CD4-positive, alpha-beta T cell (primary cell): ENCODE measurements around the gene ADAMTS3. TPM values are rescaled to one million over a fixed set of nuclear protein-coding genes. Genes with fewer than 3 reads are reported as not detected.

ENCODE experiments used
- ATAC-seq: fragments of 200-7000 bp; cut with Tn5 transposase; one replicate; pipeline ENCODE4 v1.10.0; 2022; ENCODE audit warnings: mild to moderate bottlenecking; ENCODE audit not compliant: poor library complexity
- CTCF ChIA-PET: fragments of 350-600 bp; sonication (Branson Sonifier 250); formaldehyde crosslinking; loops from one replicate; lab custom pipeline; 2021; ENCODE audit warnings: antibody characterized with exemption, inconsistent platforms; lab: Charles Lee
- POLR2A ChIA-PET: fragments of 350-600 bp; sonication (Branson Sonifier 250); formaldehyde crosslinking; loops from one replicate; lab custom pipeline; 2021; ENCODE audit warnings: antibody characterized with exemption, inconsistent platforms; lab: Charles Lee
- DNase-seq, 14 experiments: peaks; one replicate each; pipeline ENCODE4 v3.0.0-alpha.2; 2013 to 2020; ENCODE audit warnings: mixed read lengths in 2 of 14
- H3K27ac ChIP-seq, 2 donors: one replicate each; pipeline versions ENCODE4 v1.5.1 to v1.7.0; 2013; ENCODE audit warnings: low read length in 2 of 2, low read depth in 1 of 2, mild to moderate bottlenecking in 1 of 2
- H3K27me3 ChIP-seq, 2 experiments: 1 replicate in 1 of 2; 2 replicates in 1 of 2; pipeline versions ENCODE4 v1.6.1 to v1.7.0; 2013; ENCODE audit warnings: low read length in 2 of 2, control low read depth in 1 of 2, mild to moderate bottlenecking in 1 of 2, moderate library complexity in 1 of 2; ENCODE audit not compliant: insufficient read depth in 2 of 2, control insufficient read depth in 1 of 2
- H3K36me3 ChIP-seq: one replicate; pipeline ENCODE4 v1.6.1; 2013; ENCODE audit warnings: low read length, control low read depth; ENCODE audit not compliant: insufficient read depth
- H3K4me1 ChIP-seq: one replicate; pipeline ENCODE4 v1.6.1; 2013; ENCODE audit warnings: low read length, control low read depth; ENCODE audit not compliant: insufficient read depth
- H3K4me3 ChIP-seq: one replicate; pipeline ENCODE4 v1.5.1; 2013; ENCODE audit warnings: mild to moderate bottlenecking, low read length, moderate library complexity
- H3K9me3 ChIP-seq, 2 experiments: 1 replicate in 1 of 2; 2 replicates in 1 of 2; pipeline versions ENCODE4 v1.6.1 to v1.7.0; 2013; ENCODE audit warnings: low read length in 2 of 2, mild to moderate bottlenecking in 2 of 2, control low read depth in 1 of 2, moderate library complexity in 1 of 2; ENCODE audit not compliant: control insufficient read depth in 1 of 2, insufficient read depth in 1 of 2
- H3K27ac Mint-ChIP-seq: one replicate; pipeline ENCODE4 v1.8.0; 2020; ENCODE audit warnings: mixed read lengths
- H3K27me3 Mint-ChIP-seq: one replicate; pipeline ENCODE4 v1.8.0; 2021; ENCODE audit warnings: mixed read lengths
- H3K36me3 Mint-ChIP-seq: one replicate; pipeline ENCODE4 v1.8.0; 2021; ENCODE audit warnings: low read depth, mixed read lengths
- H3K4me1 Mint-ChIP-seq: one replicate; pipeline ENCODE4 v1.8.0; 2021; ENCODE audit warnings: low read depth, mixed read lengths
- H3K4me3 Mint-ChIP-seq: one replicate; pipeline ENCODE4 v1.8.0; 2020; ENCODE audit warnings: mild to moderate bottlenecking, mixed read lengths
- H3K9me3 Mint-ChIP-seq: one replicate; pipeline ENCODE4 v1.8.0; 2020; ENCODE audit warnings: mixed read lengths
- intact Hi-C, 2 experiments: fragments of 100-400 bp; cut with DNase I in 1 of 2; cut with micrococcal nuclease in 1 of 2; formaldehyde crosslinking; loops; one replicate each; pipeline versions ENCODE4 v1.15.1 to v1.9.0; 2023 to 2025; cut with DNase I, micrococcal nuclease
- total RNA-seq, 174 experiments: library from RNA in 2 of 174; stranded (reverse) in 2 of 174; gene quantifications; one replicate each; pipeline ENCODE4 v1.2.3 and lab custom pipeline; 2021 to 2026
- TF ChIP-seq, protein P1 (sequence below): fragments of 200-600 bp; IDR thresholded peaks from one replicate; pipeline ENCODE4 v1.8.0; 2022; ENCODE audit warnings: antibody characterized with exemption, mild to moderate bottlenecking

Gene ADAMTS3
- total RNA-seq, 2 experiments from 2014 or later = not detected

DNA sequence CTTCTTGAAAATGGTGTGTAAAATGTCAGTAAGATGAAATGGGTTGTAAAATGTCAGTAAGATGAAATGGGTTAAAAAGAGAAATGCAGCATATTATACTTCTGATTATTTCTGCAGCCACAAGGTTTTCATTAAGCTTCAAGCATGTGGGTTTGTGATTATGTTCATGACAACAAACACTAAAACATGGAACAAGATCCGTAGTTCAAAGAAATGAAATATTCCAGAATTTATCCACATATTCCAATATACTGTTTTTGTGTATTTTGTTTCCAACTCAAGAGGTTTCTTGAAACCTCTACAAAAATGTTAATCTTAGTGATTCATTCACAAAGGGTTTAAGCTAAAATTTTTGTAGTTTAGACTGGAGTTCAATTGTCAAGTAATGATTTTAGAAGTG is 84.0 kb downstream of the ADAMTS3 start:
- H3K27ac ChIP-seq = no peak overlapping the region
- no peaks in the 10 kb centered on the region for H3K27me3 ChIP-seq
- DNase-seq = no peak
- no peaks in the 10 kb centered on the region for H3K4me1 Mint-ChIP-seq
- H3K27me3 Mint-ChIP-seq = no peaks in the 10 kb centered on the region
- no peak for ATAC-seq
- peaks cover 0 to 4% of the 10 kb centered on the region in 2 experiments for H3K9me3 ChIP-seq
- intact Hi-C loops = no loop called here
- H3K4me3 ChIP-seq = no peak overlapping the region
- H3K4me1 ChIP-seq = no peaks in the 10 kb centered on the region
- peaks cover 4% of the 10 kb centered on the region for H3K9me3 Mint-ChIP-seq
- no peaks in the 10 kb centered on the region for H3K36me3 Mint-ChIP-seq
- H3K36me3 ChIP-seq = no peaks in the 10 kb centered on the region
- H3K4me3 Mint-ChIP-seq = no peak overlapping the region
- no peak overlapping the region for H3K27ac Mint-ChIP-seq
- TF ChIP-seq, protein P1, sequence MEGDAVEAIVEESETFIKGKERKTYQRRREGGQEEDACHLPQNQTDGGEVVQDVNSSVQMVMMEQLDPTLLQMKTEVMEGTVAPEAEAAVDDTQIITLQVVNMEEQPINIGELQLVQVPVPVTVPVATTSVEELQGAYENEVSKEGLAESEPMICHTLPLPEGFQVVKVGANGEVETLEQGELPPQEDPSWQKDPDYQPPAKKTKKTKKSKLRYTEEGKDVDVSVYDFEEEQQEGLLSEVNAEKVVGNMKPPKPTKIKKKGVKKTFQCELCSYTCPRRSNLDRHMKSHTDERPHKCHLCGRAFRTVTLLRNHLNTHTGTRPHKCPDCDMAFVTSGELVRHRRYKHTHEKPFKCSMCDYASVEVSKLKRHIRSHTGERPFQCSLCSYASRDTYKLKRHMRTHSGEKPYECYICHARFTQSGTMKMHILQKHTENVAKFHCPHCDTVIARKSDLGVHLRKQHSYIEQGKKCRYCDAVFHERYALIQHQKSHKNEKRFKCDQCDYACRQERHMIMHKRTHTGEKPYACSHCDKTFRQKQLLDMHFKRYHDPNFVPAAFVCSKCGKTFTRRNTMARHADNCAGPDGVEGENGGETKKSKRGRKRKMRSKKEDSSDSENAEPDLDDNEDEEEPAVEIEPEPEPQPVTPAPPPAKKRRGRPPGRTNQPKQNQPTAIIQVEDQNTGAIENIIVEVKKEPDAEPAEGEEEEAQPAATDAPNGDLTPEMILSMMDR = no peak
- ChIA-PET POLR2A (no interaction called here), CTCF (no interaction called here)

DNA sequence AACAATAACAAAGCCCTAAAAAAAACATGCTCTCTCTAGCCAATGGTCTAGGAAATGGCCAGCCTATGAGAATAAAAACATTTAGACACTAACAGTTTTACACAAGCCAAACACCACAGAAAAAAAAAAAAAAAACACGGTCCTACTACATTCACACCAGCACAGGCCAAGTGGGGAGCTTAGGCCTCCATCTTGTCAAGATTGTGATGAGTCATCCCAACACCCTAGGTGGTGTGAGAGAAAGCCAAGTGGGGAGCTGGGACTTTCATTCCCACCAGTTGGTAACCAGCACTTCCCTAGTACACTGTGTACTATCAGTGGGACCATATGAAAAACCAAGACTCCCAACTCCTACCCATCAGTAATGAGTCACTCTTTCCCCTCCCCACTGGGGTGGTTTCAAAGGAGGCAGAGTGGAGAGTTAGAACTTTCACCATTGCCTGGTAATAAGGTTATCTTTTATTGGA is 95.6 kb downstream of the ADAMTS3 start:
- Mint-ChIP-seq H3K4me3 (no peak overlapping the region), H3K27me3 (no peaks in the 10 kb centered on the region), H3K27ac (no peak overlapping the region), H3K36me3 (no peaks in the 10 kb centered on the region), H3K4me1 (no peaks in the 10 kb centered on the region), H3K9me3 (peaks cover 2% of the 10 kb centered on the region)
- DNase-seq (no peak), ATAC-seq (no peak)
- ChIA-PET CTCF (no interaction called here), POLR2A (no interaction called here)
- TF ChIP-seq, protein P1 = no peak
- intact Hi-C loops = no loop called here
- H3K27me3 ChIP-seq = no peaks in the 10 kb centered on the region
- no peak overlapping the region for H3K27ac ChIP-seq
- H3K36me3 ChIP-seq = no peaks in the 10 kb centered on the region
- H3K4me1 ChIP-seq = no peaks in the 10 kb centered on the region
- no peak overlapping the region for H3K4me3 ChIP-seq
- H3K9me3 ChIP-seq = no peaks in the 10 kb centered on the region

DNA sequence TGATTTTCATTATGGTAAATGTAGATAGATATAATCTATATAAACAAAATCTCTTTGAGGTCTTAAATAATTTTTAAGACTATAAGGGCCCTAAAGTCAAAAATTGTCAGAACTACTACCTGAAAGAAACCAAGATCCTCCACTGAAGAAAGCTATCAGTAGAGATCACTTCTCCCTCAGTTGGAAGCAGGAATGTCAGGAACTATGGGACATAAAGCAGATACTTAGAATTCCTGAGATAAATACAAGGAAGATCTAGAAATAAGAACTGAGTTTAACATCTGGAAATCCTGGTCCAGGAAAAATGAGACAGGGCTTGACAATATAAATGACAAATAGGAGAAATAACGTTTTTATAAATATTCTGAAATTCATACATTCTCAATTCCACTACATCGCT is 97.2 kb downstream of the ADAMTS3 start:
- H3K27ac Mint-ChIP-seq = no peak overlapping the region
- H3K27me3 ChIP-seq = no peaks in the 10 kb centered on the region

More for the DNA sequence above, 97.2 kb downstream of the ADAMTS3 start:
- ChIA-PET CTCF (no interaction called here), POLR2A (interaction anchor here (1.0 kb wide), 1 partner anchor 11 kb away, joined by 3 read pairs; no protein-coding TSS in a partner anchor)
- H3K4me1 ChIP-seq = no peaks in the 10 kb centered on the region
- Mint-ChIP-seq H3K4me3 (no peak overlapping the region), H3K27me3 (no peaks in the 10 kb centered on the region), H3K4me1 (no peaks in the 10 kb centered on the region), H3K36me3 (no peaks in the 10 kb centered on the region), H3K9me3 (no peaks in the 10 kb centered on the region)
- DNase-seq (no peak), ATAC-seq (no peak)
- H3K4me3 ChIP-seq = no peak overlapping the region
- intact Hi-C loops = no loop called here
- H3K9me3 ChIP-seq = no peaks in the 10 kb centered on the region
- H3K27ac ChIP-seq = no peak overlapping the region
- TF ChIP-seq, protein P1 = no peak
- H3K36me3 ChIP-seq = no peaks in the 10 kb centered on the region
